ENCODE results near the gene C1orf52.

DNA sequence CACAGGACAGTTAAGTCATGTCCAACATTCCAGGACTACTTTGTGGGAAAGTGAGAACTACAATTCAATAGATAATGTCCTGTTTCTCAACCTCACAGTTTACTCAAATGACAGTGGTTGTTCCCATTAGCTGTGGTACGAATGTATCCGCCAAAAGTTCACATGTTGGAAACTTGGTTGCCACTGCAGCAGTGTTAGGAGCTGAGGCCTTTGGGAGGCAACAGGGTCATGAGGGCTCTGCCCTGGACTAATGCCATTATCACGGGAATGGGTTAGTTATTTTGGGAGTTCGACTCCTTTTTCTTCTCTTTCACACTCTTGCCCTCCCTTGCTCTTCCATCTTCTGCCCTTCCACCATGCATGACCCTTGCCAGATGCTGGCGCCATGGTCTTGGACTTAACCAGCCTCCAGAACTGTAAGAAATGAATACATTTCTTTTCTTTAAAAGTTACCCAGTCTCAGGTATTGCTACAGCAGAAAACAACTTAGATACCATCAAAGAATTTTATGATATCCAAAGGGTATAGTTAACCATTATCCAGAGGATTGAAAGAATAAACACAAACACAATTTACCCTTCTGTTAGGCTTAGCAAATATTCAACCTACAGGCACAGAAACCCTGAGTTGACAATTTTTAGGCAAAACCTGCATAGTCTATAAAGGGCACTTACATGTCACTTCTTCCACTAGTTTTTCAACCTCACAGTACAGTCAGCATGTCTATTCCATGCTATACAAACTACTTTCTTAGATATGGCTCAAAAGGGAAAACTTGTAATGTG is 9.5 kb upstream of the C1orf52 start:
- TF ChIP-seq CHD2 (IDR thresholded peaks at IDR 0.05; ENCODE audit: low read length, partially characterized antibody) = no peak
- no peak for TF ChIP-seq POLR2A (IDR thresholded peaks at IDR 0.05; ENCODE audit: low read length)
- TF ChIP-seq, protein P1, sequence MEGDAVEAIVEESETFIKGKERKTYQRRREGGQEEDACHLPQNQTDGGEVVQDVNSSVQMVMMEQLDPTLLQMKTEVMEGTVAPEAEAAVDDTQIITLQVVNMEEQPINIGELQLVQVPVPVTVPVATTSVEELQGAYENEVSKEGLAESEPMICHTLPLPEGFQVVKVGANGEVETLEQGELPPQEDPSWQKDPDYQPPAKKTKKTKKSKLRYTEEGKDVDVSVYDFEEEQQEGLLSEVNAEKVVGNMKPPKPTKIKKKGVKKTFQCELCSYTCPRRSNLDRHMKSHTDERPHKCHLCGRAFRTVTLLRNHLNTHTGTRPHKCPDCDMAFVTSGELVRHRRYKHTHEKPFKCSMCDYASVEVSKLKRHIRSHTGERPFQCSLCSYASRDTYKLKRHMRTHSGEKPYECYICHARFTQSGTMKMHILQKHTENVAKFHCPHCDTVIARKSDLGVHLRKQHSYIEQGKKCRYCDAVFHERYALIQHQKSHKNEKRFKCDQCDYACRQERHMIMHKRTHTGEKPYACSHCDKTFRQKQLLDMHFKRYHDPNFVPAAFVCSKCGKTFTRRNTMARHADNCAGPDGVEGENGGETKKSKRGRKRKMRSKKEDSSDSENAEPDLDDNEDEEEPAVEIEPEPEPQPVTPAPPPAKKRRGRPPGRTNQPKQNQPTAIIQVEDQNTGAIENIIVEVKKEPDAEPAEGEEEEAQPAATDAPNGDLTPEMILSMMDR (IDR thresholded peaks at IDR 0.05) = no peak
- no peak for TF ChIP-seq RAD21 (conservative IDR thresholded peaks at IDR 0.05 in 1 of 2, IDR thresholded peaks at IDR 0.05 in 1 of 2)
- TF ChIP-seq CBX2 (IDR thresholded peaks at IDR 0.05; ENCODE audit: borderline replicate concordance, low read depth) = no peak
- no peak for TF ChIP-seq EP300 (IDR thresholded peaks at IDR 0.05)
- no peak for TF ChIP-seq CHD4 (IDR thresholded peaks at IDR 0.05; ENCODE audit: borderline replicate concordance)
- no peak for TF ChIP-seq RCOR1 (IDR thresholded peaks at IDR 0.05; ENCODE audit: low read depth, low read length)
- TF ChIP-seq, protein P2, sequence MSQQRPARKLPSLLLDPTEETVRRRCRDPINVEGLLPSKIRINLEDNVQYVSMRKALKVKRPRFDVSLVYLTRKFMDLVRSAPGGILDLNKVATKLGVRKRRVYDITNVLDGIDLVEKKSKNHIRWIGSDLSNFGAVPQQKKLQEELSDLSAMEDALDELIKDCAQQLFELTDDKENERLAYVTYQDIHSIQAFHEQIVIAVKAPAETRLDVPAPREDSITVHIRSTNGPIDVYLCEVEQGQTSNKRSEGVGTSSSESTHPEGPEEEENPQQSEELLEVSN (IDR thresholded peaks at IDR 0.05; ENCODE audit: borderline replicate concordance, low read depth) = no peak
- TF ChIP-seq GATA3 (IDR thresholded peaks at IDR 0.05; ENCODE audit: borderline replicate concordance) = no peak

Measured in A549 (cell line).